Measurements from ENCODE around the gene SPDEF. TPM values are rescaled to one million over a fixed set of nuclear protein-coding genes. Genes with fewer than 3 reads are reported as not detected.

The SPDEF gene
- total RNA-seq, 1 donor from 2014 or later: 0.19 TPM

- intact Hi-C loops (cut with DNase I): no loop called here
- no peak for DNase-seq (ENCODE audit: low spot score)
Measured at GRCh38 chr6:34549026-34549803, 6.9 kb downstream of the SPDEF start.

GRCh38 chr6:34547701-34548644 lies 8.2 kb downstream of the SPDEF start:
- intact Hi-C loops (cut with DNase I): no loop called here
- DNase-seq (ENCODE audit: low spot score): no peak

- intact Hi-C loops (cut with DNase I): no loop called here
- no peak for DNase-seq (ENCODE audit: low spot score)
Measured at GRCh38 chr6:34546551-34547321, 9.4 kb downstream of the SPDEF start.

GRCh38 chr6:34544776-34545471 lies 11.2 kb downstream of the SPDEF start:
- intact Hi-C loops (cut with DNase I): no loop called here
- no peak for DNase-seq (ENCODE audit: low spot score)

GRCh38 chr6:34544052-34544604 lies 12.0 kb downstream of the SPDEF start:
- no peak for DNase-seq (ENCODE audit: low spot score)
- intact Hi-C loops (cut with DNase I): no loop called here

- DNase-seq (ENCODE audit: low spot score): no peak
Measured at GRCh38 chr6:34543421-34543820, 12.7 kb downstream of the SPDEF start.

GRCh38 chr6:34540841-34541240 lies 15.3 kb downstream of the SPDEF start:
- intact Hi-C loops (cut with DNase I): no loop called here
- no peak for DNase-seq (ENCODE audit: low spot score)

More at GRCh38 chr6:34543421-34543820, 12.7 kb downstream of the SPDEF start:
- intact Hi-C loops (cut with DNase I): no loop called here

- intact Hi-C loops (cut with DNase I): no loop called here
- DNase-seq (ENCODE audit: low spot score): no peak
Measured at GRCh38 chr6:34540222-34540621, 15.9 kb downstream of the SPDEF start.

- intact Hi-C loops (cut with DNase I): no loop called here
- no peak for DNase-seq (ENCODE audit: low spot score)
Measured at GRCh38 chr6:34539181-34539580, 16.9 kb downstream of the SPDEF start.

- intact Hi-C loops (cut with DNase I): no loop called here
- no peak for DNase-seq (ENCODE audit: low spot score)
Measured at GRCh38 chr6:34538581-34538980, 17.5 kb downstream of the SPDEF start.

- intact Hi-C loops (cut with DNase I): no loop called here
- DNase-seq (ENCODE audit: low spot score): no peak
Measured at GRCh38 chr6:34537922-34538550, 18.1 kb downstream of the SPDEF start.

- intact Hi-C loops (cut with DNase I): no loop called here
- DNase-seq (ENCODE audit: low spot score): no peak
Measured at GRCh38 chr6:34536959-34537848, 18.9 kb downstream of the SPDEF start.

GRCh38 chr6:34536251-34536958 lies 19.7 kb downstream of the SPDEF start:
- no peak for DNase-seq (ENCODE audit: low spot score)
- intact Hi-C loops (cut with DNase I): no loop called here

GRCh38 chr6:34535646-34536045 lies 20.5 kb downstream of the SPDEF start:
- no peak for DNase-seq (ENCODE audit: low spot score)
- intact Hi-C loops (cut with DNase I): no loop called here

GRCh38 chr6:34535199-34535598 lies 20.9 kb downstream of the SPDEF start:
- DNase-seq (ENCODE audit: low spot score): no peak
- intact Hi-C loops (cut with DNase I): no loop called here

- intact Hi-C loops (cut with DNase I): no loop called here
- DNase-seq (ENCODE audit: low spot score): no peak
Measured at GRCh38 chr6:34534656-34535055, 21.5 kb downstream of the SPDEF start.

- intact Hi-C loops (cut with DNase I): no loop called here
- no peak for DNase-seq (ENCODE audit: low spot score)
Measured at GRCh38 chr6:34534146-34534545, 22.0 kb downstream of the SPDEF start.

Data from cardiac septum (tissue), 1 donor.